ENCODE measurements around the gene MBOAT2. TPM values are rescaled to one million over a fixed set of nuclear protein-coding genes. Genes with fewer than 3 reads are reported as not detected.

MBOAT2 gene
- total RNA-seq (10 to 100 TPM in 1 of 2 donors, 1 to 10 TPM in 1; 5.0 to 65.5 TPM), polyA plus RNA-seq (1 to 10 TPM in 1 of 2 donors, under 1 TPM in 1; 0.57 to 1.4 TPM)

- 3% methylated on average over 103 of the region's 104 CpGs for WGBS
- Histone ChIP-seq H3K4me1 (ENCODE audit: control insufficient read depth in 4 of 4, insufficient read depth in 4 of 4, low read length in 3 of 4) (peaks cover 4 to 11% (median 10%) of the 10 kb centered on the region in 4 donors), H3K27me3 (ENCODE audit: control insufficient read depth in 4 of 4, insufficient read depth in 4 of 4, low read length in 3 of 4) (peaks cover 0 to 7% (median 4%) of the 10 kb centered on the region in 4 donors), H3K4me3 (ENCODE audit: low read depth in 1 of 3, low read length in 3 of 3) (peak within 1 kb of the TSS in 2 of 3 donors; percentile 44 to 76), H3K9ac (ENCODE audit: low read depth in 1 of 2, low read length in 2 of 2) (no peak within 1 kb of the TSS), H3K9me3 (ENCODE audit: control insufficient read depth in 4 of 4, low read length in 3 of 4) (no peaks in the 10 kb centered on the region), H3K27ac (ENCODE audit: low read depth in 1 of 2, low read length in 2 of 2) (no peak within 1 kb of the TSS), H3K36me3 (ENCODE audit: control insufficient read depth in 4 of 4, insufficient read depth in 3 of 4, low read depth in 1 of 4, low read length in 3 of 4) (no peaks in the 10 kb centered on the region)
- peak; percentile 93 for DNase-seq (ENCODE audit: low spot score)
- TF ChIP-seq CTCF (IDR thresholded peaks at IDR 0.05; ENCODE audit: low read depth, low read length, missing input control): no peak
- TF ChIP-seq ZBTB33 (IDR thresholded peaks at IDR 0.05): no peak
- TF ChIP-seq RAD21 (IDR thresholded peaks at IDR 0.05): no peak
- TF ChIP-seq NR2F2 (IDR thresholded peaks at IDR 0.05): no peak
Measured at GRCh38 chr2:9003616-9004337, at the start of gene MBOAT2. MBOAT2 (minus strand) TSS chr2:9003684; CDS start chr2:9003614, 70 bp downstream.

GRCh38 chr2:9052821-9053533 lies 49.5 kb upstream of the MBOAT2 start:
- Histone ChIP-seq H3K4me3 (ENCODE audit: low read depth in 1 of 3, low read length in 3 of 3) (no peak overlapping the region), H3K27ac (ENCODE audit: low read depth in 1 of 2, low read length in 2 of 2) (no peak overlapping the region), H3K9ac (ENCODE audit: low read depth in 1 of 2, low read length in 2 of 2) (no peak overlapping the region), H3K36me3 (ENCODE audit: control insufficient read depth in 4 of 4, insufficient read depth in 3 of 4, low read depth in 1 of 4, low read length in 3 of 4) (no peaks in the 10 kb centered on the region), H3K27me3 (ENCODE audit: control insufficient read depth in 4 of 4, insufficient read depth in 4 of 4, low read length in 3 of 4) (no peaks in the 10 kb centered on the region), H3K4me1 (ENCODE audit: control insufficient read depth in 4 of 4, insufficient read depth in 4 of 4, low read length in 3 of 4) (no peaks in the 10 kb centered on the region), H3K9me3 (ENCODE audit: control insufficient read depth in 4 of 4, low read length in 3 of 4) (peaks cover 0 to 2% (median 0%) of the 10 kb centered on the region in 4 donors)
- DNase-seq (ENCODE audit: low spot score): no peak
- TF ChIP-seq EGR1 (IDR thresholded peaks at IDR 0.05; ENCODE audit: low read depth in 2 of 2) (no peak), GABPA (IDR thresholded peaks at IDR 0.05 in 1 of 2, conservative IDR thresholded peaks at IDR 0.05 in 1 of 2) (no peak), ATF3 (IDR thresholded peaks at IDR 0.05) (no peak), NR2F2 (IDR thresholded peaks at IDR 0.05) (no peak), HNF4G (IDR thresholded peaks at IDR 0.05) (no peak), FOXA1 (IDR thresholded peaks at IDR 0.05) (no peak), JUND (IDR thresholded peaks at IDR 0.05) (no peak), MAX (IDR thresholded peaks at IDR 0.05) (no peak), RXRA (IDR thresholded peaks at IDR 0.05) (no peak), TAF1 (conservative IDR thresholded peaks at IDR 0.05) (no peak), RAD21 (IDR thresholded peaks at IDR 0.05) (no peak), SP1 (IDR thresholded peaks at IDR 0.05) (no peak), FOXA2 (IDR thresholded peaks at IDR 0.05) (no peak), CTCF (IDR thresholded peaks at IDR 0.05; ENCODE audit: low read depth, low read length, missing input control) (no peak), REST (IDR thresholded peaks at IDR 0.05) (no peak), YY1 (IDR thresholded peaks at IDR 0.05) (no peak), ZBTB33 (IDR thresholded peaks at IDR 0.05) (no peak), HNF4A (conservative IDR thresholded peaks at IDR 0.05) (no peak)
- 87% methylated on average over 6 of the region's 6 CpGs for WGBS
